HG03442 (cell line): Measurements from ENCODE around the gene SYCP2.

ENCODE experiments used
- ATAC-seq: cut with Tn5 transposase; IDR thresholded peaks from one replicate; pipeline ENCODE4 v1.9.1; 2021; ENCODE audit warnings: mild to moderate bottlenecking, moderate library complexity; ENCODE audit not compliant: unreplicated experiment

SYCP2 gene

GRCh38 chr20:59944726-59945125, 11.3 kb upstream of the SYCP2 start:
- no peak for ATAC-seq

GRCh38 chr20:59942245-59942644, 8.8 kb upstream of the SYCP2 start:
- no peak for ATAC-seq

- peak; percentile 6 for ATAC-seq
Measured at GRCh38 chr20:59940956-59941294, 7.5 kb upstream of the SYCP2 start.

GRCh38 chr20:59940129-59940955, 6.9 kb upstream of the SYCP2 start, which contains the start of the genes FAM217B and PPP1R3D:
Gene FAM217B, plus strand, starts transcription at chr20:59940389. Its CDS starts 3,555 bp downstream, at chr20:59943944.
Gene PPP1R3D, minus strand, starts transcription at chr20:59940305. Its CDS starts 374 bp downstream, at chr20:59939931.
- peak; percentile 83 for ATAC-seq

DNA sequence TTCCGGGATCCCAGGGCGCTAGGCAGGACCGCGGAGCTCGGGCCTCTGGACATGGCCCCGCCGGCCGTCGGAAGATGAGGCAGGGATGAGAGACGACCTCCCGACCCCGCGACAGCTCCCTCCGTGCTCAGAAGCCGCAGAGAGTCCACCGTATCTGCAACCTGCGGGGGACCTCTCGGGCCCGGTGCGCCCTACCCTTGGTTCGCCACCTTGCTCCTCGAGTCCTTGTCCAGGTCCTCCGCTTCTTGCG, 6.4 kb upstream of the SYCP2 start:
- peak; percentile 34 for ATAC-seq

DNA sequence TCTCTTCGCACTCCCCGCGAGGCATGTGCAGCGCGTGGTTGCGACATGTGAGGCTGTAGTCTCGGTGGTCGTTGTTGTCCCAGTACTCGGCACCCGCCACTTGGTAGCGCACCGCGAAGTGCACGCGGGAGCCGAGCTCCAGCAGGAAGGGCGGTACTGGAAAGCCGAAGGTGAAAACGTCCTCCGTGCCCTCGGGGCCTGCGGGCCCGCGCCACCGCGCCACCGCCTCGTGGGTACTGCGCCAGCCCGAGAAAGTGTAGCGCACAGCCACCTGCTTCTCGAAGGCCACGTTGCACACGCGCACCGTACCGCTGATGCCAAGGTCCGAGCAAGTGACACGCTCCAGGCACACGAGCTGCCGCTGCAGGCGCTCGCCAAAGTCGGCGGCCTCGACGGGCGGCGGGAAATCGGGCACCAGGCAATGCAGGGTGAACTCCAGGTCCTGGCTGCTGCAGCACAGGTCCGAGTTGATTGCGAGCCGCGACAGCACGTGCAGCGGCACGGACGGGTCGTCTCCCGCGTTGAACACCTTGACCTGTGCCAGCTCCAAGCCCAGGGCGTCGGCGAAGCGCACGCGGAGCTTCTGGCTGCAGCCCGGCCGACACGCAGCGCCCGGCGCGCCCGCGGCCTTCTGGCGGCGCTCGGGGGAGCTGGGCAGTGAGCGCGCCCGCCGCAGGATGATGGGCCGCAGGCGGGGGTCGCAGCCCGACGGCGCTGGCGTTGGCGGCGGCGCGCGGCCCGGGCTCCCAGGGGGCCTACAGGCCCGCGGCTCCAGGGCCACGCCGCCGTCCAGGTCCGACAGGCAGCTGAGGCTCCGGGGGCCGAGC, 5.8 kb upstream of the SYCP2 start:
- peak; percentile 21 for ATAC-seq

DNA sequence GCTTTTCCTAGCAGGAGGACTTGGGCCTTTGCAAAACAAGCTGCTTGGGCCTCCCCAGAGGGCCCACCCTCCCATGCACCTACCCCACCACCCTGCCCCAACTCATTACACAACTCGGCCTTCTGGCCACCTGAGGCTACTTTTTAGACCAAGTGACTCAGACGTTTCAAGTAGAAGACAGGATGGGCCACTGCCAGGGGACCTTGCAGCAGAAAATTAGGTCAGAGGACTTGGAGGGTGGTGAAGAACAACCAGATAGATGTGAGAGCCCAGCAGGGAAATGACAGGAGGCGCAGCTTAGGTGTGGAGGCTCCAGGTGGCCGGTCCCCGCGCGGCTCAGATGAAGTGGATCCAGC, 5.2 kb upstream of the SYCP2 start:
- ATAC-seq: no peak

DNA sequence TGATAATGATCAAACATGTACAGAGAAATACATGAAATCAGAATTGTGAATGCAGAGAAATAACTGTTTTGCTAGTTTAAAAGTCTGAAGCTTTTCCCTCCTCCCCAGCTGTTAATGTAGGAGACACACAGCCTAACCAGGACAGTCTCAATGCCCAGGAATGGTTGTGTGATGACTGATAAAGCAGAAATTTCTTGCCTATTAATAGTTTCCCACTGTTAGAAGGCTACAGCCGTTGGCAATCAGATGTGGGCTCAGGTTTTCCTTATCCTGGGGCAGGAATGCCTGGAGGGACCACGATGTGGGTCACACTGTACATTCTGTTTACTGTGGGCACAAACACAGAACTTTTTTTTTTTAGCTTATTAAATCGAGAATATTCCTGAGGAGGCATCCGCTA, 4.8 kb upstream of the SYCP2 start:
- no peak for ATAC-seq

- no peak for ATAC-seq
Measured at GRCh38 chr20:59937150-59937549, 3.7 kb upstream of the SYCP2 start.

GRCh38 chr20:59936409-59936808, 3.0 kb upstream of the SYCP2 start:
- ATAC-seq: no peak

DNA sequence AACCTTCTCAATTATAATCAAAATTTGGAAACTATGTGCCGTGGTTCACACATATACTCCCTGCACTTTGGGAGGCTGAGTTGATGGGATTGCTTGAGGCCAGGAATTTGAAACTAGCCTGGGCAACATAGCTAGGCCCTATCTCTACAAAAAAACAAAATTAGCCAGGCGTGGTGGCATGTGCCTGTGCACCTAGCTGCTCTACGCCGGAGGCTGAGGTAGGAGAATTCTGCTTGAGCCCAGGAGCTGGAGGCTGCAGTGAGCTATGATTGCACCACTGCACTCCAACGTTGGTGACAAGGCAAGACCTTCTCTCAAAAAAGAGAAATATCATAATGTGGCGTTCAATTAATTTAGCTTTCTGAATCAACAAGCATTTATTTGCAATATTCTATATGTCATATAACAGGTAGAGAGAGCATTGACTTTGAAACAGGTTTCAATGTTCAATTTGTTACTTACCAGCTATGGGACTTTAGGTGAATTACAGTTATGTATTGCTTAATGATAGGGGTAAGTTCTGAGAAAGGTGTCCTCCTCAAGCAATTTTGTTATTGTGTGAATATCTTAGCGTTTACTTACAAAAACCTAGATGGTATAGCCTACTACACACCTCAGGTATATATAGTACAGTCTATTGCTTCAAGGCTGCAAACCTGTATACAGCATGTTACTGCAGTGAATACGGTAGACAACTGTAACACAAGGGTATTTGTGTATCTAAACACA, 2.2 kb upstream of the SYCP2 start:
- ATAC-seq: no peak

DNA sequence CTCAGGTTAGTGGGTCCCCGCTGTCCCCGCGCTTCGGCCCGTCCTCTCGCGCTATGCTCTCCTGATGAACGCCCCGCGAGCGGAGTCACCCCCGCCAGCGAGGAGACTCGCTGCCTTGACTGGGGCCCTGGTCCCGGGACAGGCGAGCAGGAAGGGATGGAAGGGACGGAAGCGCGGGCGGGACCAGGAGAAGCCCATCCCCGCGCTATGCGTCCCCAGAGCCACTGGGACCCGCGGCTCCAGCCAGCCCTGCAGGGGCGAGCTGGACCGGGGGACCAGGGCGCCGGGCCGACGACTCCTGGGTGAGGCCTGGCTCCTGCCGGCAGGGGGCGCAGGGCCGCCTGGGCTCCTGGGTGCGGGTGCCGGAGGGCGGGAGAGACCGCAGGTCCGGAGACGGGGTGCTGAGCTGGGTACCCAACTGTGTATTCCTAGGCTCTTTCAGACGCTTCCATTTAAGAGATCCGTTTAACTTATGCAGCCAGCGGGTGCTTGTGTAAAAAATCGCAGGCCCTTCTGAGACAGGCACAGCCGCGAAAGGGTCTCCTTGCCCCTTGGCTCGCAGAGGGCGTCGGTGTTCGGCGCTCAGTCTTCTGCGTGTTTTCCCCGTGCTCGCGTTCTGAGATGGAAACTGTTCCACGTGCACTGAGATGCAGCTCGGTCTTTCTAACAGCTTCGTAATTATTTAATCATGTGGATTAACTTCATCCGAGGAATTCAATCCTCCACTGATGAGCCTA, 580 bp upstream of the SYCP2 start:
- ATAC-seq: peak; percentile 85

DNA sequence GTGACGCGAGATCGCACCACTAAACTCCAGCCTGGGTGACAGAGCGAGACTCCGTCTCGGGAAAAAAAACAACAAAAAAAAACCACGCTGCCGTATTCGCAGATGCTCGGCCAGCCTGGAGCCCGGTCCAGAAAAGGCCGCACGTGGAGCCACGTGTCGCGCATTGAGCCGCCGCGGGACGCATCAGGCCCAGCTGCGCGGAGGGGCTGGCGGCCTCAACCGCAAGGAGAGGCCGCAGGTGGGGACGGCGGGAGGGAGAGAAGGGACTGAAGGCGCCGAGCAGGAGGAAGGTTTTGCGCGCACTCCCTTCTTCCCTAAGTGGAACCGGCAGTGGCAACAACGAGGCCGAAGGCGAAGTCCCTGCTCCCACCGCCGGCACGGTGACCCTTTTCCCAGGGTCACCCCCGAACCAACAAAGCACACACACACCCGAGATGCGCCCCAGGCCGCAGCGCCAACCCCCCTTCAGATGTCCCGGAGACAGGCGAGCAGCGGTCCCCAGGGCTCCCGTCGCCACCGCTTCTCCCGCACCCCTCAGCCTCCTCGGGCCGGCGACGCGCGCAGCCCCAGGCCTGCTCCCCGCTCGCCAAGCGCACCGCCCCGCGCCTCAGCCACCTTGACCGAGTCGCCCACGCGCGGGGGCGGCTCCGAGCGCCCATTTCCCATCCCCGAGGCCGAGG, 681 bp downstream of the SYCP2 start:
- no peak for ATAC-seq

GRCh38 chr20:59931511-59932312, 1.7 kb downstream of the SYCP2 start:
- ATAC-seq: no peak

DNA sequence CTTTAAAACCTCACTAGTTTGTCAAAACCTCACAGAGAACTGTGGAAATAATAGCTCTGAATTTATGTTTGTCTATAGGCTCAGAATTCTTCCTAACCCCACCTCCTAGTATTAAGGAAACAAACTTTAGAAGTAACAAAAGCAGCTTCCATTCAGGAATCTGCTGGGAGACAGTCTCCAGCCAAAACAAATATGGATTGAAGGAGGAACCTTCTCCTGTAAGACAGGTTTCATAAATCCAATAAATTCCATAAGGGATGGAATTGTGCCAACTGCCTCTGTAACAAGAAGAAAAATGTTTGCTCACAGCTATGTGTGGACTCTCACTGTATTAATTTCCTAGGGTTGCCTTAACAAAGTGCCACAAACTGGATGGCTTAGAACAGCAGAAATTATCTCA, 7.5 kb downstream of the SYCP2 start:
- no peak for ATAC-seq

DNA sequence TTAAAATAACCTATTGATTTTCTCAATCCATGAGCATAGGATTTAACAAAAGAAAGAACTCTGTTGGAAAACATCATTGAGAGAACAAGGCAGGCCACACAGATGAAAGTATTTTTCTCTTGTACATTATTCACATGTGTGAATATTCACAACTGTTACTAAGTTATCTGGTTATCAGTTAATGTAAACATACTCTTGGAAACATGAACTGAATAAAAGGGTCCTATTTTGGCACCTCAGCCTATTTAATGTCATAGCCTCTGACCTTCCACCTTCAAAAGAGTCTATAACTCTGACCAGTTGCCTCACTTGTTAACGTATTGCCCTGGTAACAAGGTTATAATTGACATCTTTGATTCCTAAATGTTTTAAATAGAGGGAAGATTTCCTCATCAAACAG, 8.1 kb downstream of the SYCP2 start:
- ATAC-seq: no peak

DNA sequence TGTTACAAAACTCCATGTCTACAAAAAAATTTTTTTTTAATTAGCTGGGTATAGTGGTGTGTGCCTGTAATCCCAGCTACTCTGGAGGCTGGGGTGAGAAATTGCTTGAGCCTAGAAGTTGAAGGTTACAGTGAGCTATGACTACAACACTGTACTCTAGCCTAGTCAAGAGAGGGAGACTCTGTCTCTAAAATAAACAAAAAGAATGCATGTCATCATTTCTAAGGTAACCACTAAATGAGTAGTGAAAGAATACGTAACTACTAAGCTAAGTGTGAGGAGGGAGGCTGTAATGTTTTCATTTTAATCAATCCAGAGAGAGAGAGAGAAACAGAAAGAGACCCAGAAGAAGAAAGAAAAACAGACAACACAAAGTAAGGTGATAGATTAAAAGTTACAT, 9.9 kb downstream of the SYCP2 start:
- no peak for ATAC-seq

- ATAC-seq: no peak
Measured at GRCh38 chr20:59920944-59921343, 12.5 kb downstream of the SYCP2 start.

- no peak for ATAC-seq
Measured at GRCh38 chr20:59912609-59913008, 20.8 kb downstream of the SYCP2 start.

DNA sequence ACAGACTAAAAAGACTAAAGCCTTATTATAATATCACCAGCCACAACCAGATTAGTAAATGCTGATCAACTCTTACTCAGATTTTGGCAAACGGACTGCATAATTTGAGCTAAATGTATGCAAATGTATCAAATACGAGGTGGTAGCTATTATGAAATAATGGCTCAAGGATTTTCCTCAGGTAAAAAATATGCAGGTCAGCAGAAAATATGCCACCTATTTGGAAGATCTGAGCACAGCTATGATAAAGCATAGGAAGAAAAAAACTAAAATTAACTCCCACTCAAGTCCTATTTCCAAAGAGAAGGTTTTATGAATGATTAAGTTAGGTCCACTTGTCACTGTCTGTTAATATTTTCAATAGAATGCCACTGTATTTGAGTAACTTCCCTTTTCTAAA, 22.4 kb downstream of the SYCP2 start:
- ATAC-seq: no peak
